Panc1 (cell line): Measurements from ENCODE around the gene ZNF629.

ENCODE experiments used
- CTCF ChIP-seq: fragments of 450-650 bp; IDR thresholded peaks from 2 replicates; pipeline ENCODE4 v1.5.1; 2017; ENCODE audit warnings: mild to moderate bottlenecking
- POLR2AphosphoS5 ChIP-seq: IDR thresholded peaks from 2 replicates; pipeline ENCODE4 v1.6.1; 2012; ENCODE audit warnings: mild to moderate bottlenecking, low read depth, low read length, moderate library complexity
- TF ChIP-seq, protein P1 (sequence below), 2 experiments: IDR thresholded peaks; 2 replicates each; pipeline ENCODE4 v1.6.1; 2011 to 2012; ENCODE audit warnings: low read depth in 2 of 2, control low read depth in 1 of 2, low read length in 1 of 2, mild to moderate bottlenecking in 1 of 2, moderate library complexity in 1 of 2; ENCODE audit not compliant: insufficient read depth in 1 of 2

DNA sequence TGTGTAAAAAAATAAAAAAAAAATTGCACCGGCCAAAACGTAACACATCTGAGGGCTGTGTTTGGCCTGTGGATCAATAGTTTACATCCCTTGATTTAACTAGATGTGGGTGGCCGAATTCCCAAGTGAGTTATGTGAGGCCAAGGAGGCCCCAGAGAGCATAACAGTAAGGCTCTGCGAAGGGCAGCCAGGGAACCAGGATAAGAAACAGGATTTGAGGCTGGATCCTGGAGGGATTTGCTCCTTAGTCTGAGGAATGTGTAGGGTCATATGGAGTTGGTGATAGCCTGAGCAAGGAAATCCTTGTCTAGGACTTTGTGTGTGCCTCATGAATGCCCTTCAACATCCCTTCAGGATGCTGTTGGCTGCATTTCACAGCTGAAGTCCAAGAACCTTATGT lies 36.8 kb downstream of the ZNF629 start:
- TF ChIP-seq POLR2AphosphoS5, result no peak
- no peak for TF ChIP-seq CTCF
- TF ChIP-seq, protein P1, sequence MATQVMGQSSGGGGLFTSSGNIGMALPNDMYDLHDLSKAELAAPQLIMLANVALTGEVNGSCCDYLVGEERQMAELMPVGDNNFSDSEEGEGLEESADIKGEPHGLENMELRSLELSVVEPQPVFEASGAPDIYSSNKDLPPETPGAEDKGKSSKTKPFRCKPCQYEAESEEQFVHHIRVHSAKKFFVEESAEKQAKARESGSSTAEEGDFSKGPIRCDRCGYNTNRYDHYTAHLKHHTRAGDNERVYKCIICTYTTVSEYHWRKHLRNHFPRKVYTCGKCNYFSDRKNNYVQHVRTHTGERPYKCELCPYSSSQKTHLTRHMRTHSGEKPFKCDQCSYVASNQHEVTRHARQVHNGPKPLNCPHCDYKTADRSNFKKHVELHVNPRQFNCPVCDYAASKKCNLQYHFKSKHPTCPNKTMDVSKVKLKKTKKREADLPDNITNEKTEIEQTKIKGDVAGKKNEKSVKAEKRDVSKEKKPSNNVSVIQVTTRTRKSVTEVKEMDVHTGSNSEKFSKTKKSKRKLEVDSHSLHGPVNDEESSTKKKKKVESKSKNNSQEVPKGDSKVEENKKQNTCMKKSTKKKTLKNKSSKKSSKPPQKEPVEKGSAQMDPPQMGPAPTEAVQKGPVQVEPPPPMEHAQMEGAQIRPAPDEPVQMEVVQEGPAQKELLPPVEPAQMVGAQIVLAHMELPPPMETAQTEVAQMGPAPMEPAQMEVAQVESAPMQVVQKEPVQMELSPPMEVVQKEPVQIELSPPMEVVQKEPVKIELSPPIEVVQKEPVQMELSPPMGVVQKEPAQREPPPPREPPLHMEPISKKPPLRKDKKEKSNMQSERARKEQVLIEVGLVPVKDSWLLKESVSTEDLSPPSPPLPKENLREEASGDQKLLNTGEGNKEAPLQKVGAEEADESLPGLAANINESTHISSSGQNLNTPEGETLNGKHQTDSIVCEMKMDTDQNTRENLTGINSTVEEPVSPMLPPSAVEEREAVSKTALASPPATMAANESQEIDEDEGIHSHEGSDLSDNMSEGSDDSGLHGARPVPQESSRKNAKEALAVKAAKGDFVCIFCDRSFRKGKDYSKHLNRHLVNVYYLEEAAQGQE (IDR thresholded peaks at IDR 0.05; ENCODE audit: insufficient read depth in 1 of 2, low read depth in 2 of 2, low read length in 1 of 2), result no peak
